ENCODE results near the gene RASL12.
"Not testable (repeated sequence)": the region's sequence is repeated elsewhere in the genome, so short reads cannot be mapped to it uniquely, and the experiment has no call there.

The RASL12 gene

GRCh38 chr15:65056106-65056505, 11.7 kb downstream of the RASL12 start:
- no peak for DNase-seq (ENCODE audit: low read depth in 2 of 2)

DNA sequence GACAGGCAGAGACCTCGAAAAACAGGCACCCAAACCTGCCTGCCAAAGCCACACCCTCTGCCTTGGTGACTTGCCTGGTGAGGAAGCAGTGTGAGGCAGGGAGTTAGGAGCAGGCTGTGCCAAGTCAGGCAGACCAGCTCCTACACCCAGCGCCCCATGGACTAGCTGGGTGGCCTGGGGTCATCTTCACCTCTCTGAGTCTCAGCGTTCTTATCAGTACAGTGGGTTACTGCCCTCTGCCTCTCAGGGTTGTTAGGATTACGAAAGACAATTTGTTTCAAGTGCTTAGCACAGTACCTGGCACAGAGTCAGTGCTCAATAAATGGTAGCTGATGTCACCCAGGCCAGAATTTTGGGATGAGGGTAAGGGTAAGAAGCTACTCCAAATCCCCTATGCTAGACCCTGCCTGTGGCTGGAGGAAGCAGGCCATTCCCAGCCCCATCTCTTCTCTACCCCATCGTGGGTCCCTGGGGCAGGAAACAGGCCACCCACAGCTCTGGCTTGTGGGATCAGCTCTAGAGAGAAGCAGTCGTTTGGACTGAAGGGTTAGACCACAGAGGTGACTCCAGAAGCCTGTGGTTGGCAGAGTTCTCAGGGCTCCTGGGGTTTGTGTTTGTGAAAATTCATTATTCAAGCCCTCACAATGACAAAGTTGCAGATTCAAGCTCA, 12.5 kb downstream of the RASL12 start:
- no peak for DNase-seq (ENCODE audit: low read depth in 2 of 2)

GRCh38 chr15:65054333-65055200, 13.2 kb downstream of the RASL12 start:
- DNase-seq (ENCODE audit: low read depth in 2 of 2) = peak; percentile 27 to 45

- DNase-seq (ENCODE audit: low read depth in 2 of 2) = no peak
Observed at GRCh38 chr15:65052956-65053355, 14.8 kb downstream of the RASL12 start.

DNA sequence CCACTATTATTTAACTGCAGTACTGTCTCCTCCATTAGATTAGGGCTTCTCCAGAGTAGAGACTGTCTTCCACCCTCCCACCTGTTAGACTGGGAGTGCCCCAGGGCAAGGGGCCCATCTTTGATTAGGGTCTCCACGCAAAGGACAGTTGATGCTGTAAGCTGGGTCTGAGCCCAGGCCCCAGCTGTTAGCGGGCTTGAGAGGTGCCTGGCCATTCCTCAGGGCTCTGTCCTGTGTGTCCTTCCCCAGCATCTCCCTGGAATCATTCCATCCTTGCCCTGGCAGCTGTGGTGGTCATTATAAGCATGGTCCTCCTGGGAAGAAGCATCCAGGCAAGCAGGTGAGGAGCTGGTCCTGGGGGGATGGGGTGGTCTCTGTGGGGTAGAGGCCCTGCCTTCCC, 16.5 kb downstream of the RASL12 start:
- DNase-seq (ENCODE audit: low read depth in 2 of 2) = no peak

DNA sequence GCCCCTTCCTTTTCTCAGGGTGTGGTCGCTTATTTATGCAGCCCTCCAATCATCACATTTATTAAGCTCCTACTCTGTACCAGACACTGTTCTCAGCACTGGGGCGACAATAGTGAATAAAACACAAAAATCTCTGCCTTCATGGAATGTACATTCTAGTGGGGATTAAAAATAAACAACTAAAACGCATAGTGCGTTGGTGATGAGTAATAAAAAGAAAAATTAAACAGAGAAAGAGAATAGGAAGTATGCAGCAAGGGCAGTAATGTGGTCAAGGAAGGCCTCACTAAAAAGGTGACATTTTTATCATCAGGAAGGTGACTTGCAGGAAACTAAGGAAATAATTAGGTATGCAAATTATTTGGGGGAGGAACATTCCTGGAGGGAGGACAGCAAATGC, 17.5 kb downstream of the RASL12 start:
- DNase-seq (ENCODE audit: low read depth in 2 of 2) = no peak

DNA sequence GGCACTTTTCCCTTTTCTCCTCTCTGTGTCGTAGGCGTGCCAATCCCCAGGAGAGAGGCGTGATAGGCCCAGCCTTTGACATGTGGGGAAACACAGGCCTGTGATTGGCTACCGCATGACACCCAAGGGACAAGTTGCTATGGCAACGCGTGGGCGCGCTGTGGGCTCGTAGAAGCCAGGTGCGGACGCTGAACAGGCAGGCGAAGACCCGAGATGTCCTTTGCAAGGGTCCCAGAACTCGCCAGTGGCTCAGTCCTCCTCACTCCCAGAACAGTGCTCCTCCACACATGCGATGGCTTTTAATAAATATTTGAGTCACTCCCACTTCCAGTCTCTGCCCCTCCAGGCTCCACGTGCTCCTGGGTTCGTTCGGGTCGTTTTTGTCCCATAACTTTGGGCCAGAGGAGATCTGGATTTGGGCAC, 18.4 kb downstream of the RASL12 start:
- DNase-seq (ENCODE audit: low read depth in 2 of 2) = peak; percentile 80 to 88

- DNase-seq (ENCODE audit: low read depth in 2 of 2) = no peak
Observed at GRCh38 chr15:65048241-65048640, 19.6 kb downstream of the RASL12 start.

GRCh38 chr15:65044724-65045481, 22.9 kb downstream of the RASL12 start, which contains the start of gene SLC51B:
Gene SLC51B (plus strand): TSS chr15:65045387. CDS start chr15:65050005, 4,618 bp downstream.
- DNase-seq (ENCODE audit: low read depth in 2 of 2) = no peak

DNA sequence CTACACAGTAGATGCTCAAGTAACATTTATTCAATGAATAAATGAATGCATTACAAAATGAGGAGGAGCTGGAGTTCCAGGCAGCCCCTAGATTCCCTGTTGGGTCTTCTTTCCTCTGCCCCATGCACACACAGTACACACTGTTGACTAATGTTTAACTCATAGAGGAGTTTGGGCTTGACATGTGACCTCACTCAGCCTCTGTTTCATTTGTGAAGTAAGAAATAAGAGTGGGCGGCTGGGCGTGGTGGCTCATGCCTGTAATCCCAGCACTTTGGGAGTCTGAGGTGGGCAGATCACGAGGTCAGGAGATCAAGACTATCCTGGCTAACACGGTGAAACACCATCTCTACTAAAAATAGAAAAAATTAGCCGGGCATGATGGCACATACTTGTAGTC, 23.6 kb downstream of the RASL12 start:
- not testable (repeated sequence) for DNase-seq (ENCODE audit: low read depth in 2 of 2)

GRCh38 chr15:65042776-65043327, 24.9 kb downstream of the RASL12 start:
- no peak for DNase-seq (ENCODE audit: low read depth in 2 of 2)

DNA sequence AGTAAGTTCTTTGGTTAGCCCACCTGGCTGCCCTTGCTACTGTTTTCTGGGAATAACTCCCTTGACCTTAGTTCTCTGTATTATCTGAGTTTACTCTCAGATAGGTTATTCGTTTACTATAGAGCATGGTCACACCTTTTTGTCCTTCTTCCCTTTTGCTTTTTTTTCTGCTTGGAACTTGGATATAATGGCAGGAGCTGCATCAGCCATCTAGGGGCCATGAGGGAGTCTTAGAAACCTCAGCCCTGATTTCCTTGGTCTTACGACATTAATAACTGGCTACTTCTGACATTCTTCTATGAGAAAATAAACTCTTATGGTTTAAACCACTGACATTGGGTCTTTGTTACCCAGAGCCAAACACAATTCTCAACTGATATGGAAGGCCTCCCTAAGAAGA, 26.0 kb downstream of the RASL12 start:
- no peak for DNase-seq (ENCODE audit: low read depth in 2 of 2)

GRCh38 chr15:65040461-65040860, 27.3 kb downstream of the RASL12 start:
- DNase-seq (ENCODE audit: low read depth in 2 of 2) = no peak

GRCh38 chr15:65038836-65039235, 29.0 kb downstream of the RASL12 start:
- DNase-seq (ENCODE audit: low read depth in 2 of 2) = no peak

DNA sequence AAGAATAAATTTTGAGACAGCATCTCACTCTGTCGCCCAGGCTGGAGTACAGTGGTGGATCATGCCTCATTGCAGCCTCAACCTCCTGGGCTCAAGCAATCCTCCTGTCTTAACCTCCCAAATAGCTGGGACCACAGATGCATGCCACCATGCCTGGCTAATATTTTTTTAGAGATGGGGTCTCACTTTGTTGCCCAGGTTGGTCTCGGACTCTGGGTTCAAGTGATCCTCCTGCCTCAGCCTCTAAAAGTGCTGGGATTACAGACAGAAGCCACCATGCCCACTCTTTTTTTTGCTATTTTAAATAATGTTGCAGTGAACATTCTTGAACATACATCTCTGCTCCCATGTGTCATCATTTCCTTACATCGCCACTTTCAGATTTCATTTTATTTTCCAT, 29.4 kb downstream of the RASL12 start:
- DNase-seq (ENCODE audit: low read depth in 2 of 2) = no peak

- no peak for DNase-seq (ENCODE audit: low read depth in 2 of 2)
Observed at GRCh38 chr15:65037309-65037708, 30.5 kb downstream of the RASL12 start.

GRCh38 chr15:65034719-65035118, 33.1 kb downstream of the RASL12 start:
- no peak for DNase-seq (ENCODE audit: low read depth in 2 of 2)

DNA sequence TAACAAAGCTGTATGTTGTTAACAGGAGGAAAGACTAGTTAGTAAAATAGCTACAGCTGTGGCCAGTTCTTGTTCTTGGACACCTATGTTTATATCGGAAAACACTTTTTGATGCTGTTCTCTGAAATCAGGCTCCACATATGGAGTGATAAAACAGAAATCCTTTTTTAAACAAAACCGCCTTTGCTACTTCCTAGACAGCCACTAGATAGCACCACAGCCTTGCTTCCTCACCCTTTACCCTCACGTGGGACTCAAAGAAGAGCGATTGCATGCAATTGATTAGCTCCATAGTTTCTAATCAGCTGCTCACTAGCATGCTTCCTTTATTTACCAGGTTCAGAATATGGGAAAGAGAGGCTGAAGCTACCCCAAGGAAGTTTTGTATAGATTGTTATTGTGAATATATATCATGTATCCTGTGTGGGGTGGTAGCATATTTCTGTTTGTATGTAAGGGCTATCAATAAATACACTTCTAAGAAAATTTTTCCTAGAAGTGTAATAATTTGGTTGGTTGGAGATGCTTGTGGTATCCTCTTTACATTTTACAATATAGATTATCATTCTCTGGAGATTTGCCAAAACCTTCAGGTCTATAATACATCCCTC, 34.0 kb downstream of the RASL12 start:
- DNase-seq (ENCODE audit: low read depth in 2 of 2) = no peak

GRCh38 chr15:65032801-65033537, 34.8 kb downstream of the RASL12 start:
- DNase-seq (ENCODE audit: low read depth in 2 of 2) = peak in 1 of 2 donors; percentile 17

DNA sequence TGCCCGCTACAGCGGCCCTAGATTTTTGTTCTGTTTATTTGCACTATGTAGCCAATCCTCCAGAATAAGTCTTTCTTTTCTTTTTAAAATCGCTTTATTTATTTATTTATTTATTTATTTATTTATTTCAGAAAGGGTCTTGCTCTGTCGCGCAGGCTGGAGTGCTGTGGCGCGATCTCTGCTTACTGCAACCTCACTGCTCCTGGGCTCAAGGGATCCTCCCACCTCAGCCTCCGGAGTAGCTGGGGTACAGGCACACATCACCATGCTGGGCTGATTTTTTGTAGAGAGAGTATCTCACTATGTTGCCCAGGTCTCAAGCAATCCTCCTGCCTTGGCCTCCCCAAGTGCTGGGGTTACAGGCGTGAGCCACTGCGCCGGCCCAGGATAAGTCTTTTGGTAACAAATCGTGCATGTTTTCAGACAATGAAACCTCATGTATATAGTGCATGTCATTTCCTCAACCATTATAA, 38.0 kb downstream of the RASL12 start:
- DNase-seq (ENCODE audit: low read depth in 2 of 2) = no peak

All from activated CD4-positive, alpha-beta T cell treated with anti-CD3 and anti-CD28 coated beads for 24 hours (primary cell).